T-helper 1 cell (primary cell): Measurements from ENCODE around the gene KRTAP10-6.

ENCODE experiments used
- DNase-seq, 5 donors: peaks; one replicate each; pipeline ENCODE4 v3.0.0-alpha.2; 2012 to 2020

KRTAP10-6 gene

DNA sequence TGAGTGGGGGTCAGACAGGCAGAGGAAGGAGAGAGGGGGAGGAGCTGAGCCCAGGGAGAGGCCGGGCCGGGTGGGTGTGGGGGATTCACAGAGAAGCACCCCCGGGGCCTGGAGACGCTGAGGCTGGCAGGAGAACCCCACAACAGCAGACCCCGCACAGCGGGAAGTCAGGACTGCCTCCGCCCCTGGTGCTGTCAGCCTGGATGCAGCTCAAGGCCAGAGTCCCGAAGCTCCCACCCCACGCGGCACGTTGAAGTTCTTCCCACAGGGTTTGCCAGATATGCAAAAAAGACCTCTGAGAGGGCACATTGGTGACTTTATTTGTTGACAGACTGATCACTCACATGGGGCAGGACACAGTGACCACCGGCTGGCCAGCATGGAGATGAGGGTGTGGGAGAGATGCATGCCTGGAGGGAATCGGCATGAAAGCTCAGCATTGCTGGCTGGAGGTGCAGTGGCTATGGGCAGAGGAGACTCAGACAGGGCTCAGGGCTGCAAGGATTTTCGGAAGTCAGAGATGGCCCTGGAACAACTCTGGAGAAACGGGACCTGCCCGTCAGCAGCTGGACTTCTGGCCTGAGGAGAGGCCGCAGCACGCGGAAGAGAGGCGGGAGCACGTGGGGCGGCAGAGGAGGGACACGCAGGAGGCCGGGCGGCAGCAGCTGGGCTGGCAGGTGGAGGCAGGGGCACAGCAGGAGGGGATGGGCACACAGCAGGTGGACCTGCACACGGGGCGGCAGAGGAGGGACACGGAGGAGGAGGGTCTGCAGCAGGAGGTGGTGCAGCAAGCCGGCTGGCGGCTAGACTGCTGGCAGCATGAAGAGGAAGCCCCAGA is 34.6 kb downstream of the KRTAP10-6 start:
- no peak for DNase-seq

DNA sequence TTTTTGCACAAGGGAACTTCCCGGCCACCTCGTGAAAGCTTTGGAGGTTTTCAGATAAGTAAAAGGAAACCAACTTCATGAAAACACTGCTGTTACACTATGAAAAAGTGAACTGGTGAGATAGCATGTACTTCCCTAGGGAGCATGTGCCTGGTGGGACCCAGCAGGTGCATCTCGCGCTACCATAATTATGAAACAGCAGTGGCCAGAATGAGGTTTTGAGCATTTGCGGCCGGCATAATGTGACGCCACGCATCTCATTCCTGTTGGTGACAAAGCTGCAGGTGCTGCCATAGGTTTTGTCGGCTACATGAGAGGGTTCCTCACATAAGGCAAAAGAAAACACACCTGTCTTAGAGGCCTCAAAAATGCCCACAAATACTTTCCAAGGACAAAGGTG is 35.4 kb downstream of the KRTAP10-6 start:
- DNase-seq, result no peak

DNA sequence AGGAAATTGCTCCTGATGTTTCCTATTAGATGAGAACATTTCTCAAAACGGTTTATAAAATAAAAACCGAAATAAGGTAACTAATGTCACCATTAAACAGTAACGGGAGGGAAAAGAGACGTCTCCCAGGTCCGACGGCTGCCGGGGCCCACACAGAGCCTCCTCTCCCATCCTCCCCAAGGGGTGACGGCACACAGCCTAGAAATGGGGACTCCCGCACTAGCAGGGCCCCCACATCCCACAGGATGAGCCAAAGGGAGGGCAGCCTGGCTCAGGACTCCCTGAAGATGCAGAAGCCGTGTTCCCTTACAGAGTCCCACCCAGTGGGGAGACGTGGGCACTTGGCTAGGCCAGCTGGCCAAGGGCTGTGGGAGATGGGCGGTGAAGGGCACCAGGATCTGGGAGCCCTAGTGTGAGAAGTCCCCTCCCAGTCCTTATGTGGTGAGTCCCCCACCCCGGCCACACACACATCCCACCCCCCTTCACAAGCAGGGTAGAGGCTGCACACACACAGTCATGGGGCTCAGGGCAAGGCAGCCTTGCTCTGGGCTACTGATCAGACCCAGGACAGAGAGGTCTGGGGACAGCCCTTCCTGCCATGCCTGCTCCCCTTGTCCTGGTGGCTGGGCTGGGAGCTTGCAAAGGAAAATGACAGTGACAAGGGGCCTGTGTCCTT is 37.0 kb downstream of the KRTAP10-6 start:
- DNase-seq, result peak in 1 of 5 donors; percentile 3

DNA sequence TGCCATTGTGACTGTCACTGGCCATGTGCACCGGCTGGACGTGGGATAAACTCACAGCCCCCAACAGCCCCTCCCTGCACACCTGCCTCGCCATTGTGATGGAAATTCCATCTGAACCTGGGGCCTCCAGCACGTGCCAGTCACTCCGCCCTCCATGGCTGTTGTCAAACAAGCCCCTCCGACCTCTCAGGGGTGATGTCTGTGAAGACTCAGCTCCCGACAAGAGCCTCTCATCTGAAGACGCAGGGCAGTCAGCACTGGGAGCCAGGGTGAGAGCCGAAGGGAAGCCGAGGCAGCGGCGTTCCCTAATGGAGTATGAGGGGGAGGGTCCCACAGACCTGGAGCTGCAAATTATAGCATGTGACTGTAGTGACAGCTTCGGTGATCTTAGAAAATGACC is 39.6 kb downstream of the KRTAP10-6 start:
- no peak for DNase-seq

DNA sequence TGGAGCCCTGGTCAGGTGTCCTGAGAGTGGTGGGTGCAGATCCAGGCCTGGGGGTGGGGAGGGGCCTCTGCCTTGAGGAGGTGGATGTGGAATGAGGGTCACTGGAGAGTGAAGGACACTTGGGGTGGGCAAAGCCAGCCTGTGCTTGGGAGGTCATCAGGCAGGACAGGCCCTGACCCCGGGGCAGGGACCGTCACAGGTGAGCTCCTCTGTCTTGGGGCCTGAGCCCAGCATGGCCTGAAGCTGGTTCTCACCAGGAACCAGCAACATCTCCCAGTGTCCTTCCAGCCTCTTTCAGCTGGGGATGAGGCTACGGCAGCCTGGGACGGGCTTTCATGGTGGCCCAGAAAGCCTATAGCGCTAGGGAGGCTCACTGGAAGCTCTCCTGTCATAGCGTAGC is 40.2 kb downstream of the KRTAP10-6 start:
- no peak for DNase-seq

DNA sequence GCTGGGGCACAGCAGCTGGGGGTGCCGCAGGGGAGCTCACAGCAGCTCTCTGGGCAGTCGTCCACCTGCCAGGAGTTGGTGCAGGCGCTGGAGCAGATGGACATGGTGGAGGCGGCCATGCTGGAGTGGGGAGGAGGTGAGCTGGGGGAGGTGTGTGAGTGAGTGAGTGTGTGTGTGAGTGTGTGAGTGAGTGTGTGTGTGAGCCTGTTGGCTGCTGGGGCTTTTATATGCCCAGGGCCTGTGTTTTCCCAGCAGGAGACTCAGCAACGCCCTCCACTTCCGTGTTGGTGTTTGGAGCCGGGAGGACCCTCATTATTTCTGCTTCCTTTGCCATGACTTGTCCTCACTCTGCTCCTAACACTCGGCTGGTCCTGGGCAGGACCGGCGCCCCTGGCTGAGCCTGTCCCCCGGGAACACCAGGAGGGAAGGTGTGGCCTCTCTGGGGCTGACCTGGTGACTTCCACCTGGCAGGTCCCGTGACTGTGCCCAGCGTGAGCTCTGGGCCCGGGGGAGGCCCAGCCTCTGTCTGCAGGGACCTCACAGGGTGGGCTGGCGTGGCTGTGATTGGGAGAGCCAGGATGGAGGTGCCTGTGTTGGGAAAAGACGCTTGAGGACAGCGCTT is 40.9 kb downstream of the KRTAP10-6 start, which contains the start of gene KRTAP10-2:
Gene KRTAP10-2, minus strand, starts transcription at position 166 of the 622 bp plus-strand sequence. Its CDS starts 47 bp downstream, at position 119.
- DNase-seq, result peak in 1 of 5 donors; percentile 4

DNA sequence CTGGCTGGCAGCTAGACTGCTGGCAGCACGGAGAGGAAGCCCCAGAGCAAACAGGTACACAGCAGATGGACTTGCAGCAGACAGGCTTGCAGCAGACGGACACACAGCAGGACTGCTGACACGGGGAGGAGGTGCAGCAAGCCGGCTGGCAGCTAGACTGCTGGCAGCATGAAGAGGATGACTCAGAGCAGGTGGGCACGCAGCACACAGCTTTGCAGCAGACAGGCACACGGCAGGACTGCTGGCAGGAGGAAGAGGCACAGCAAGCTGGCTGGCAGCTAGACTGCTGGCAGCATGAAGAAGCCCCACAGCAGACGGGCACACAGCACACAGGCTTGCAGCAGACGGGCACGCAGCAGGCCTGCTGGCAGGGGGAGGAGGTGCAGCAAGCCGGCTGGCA is 41.5 kb downstream of the KRTAP10-6 start:
- no peak for DNase-seq

DNA sequence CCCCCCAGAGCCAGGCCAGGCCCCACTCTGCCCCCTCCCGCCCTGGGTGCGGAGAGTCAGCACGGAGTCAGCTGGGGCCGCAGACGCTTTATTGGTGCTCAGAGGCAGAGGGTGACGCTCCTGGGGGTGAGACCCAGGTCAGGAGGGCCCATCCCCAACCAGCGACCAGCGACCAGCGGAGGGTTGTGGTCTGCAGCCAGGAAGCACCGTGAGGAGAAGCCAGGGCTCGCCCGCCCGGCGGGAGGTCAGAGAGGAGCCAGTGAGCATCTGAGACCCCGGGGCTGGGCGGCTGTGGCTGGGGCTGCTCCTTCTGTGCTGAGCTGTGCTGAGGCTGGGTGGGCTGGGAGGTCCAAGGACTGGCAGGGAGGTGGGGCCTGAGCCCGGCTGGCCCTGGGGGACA is 42.0 kb downstream of the KRTAP10-6 start:
- DNase-seq, result peak in 1 of 5 donors; percentile 12

DNA sequence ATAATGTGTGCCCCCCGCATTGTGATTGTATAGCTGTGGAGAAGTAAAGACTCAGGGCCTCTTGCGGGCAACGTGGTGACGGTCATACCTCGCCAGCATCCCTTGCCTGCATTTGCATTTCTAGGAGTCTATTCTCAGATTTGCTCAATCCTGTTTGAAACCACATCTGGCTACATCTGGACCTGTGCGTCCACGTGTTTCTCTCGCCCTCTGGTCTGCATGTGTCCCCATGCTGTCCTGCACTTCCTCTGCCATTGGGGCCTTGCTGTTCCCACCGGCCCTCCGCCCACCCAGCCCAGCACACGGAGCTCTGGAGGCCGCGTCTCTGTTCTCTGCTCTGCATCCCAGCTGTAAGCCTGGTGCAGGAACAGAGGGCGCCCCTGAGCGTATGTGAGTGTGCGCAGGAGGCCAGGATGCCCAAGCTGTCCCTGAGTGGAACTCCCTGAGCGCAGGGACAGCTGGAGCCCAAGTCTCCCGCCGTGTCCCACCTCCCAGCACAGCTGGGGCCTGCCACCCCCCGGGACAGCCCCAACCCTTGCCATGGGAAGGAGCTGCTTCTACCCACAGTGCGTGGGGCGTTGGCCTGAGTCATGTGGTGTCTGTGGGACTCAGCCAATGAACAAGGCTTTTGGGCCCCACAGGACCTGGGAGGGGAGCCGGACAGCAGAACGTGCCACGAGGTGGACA is 42.6 kb downstream of the KRTAP10-6 start:
- DNase-seq, result no peak

DNA sequence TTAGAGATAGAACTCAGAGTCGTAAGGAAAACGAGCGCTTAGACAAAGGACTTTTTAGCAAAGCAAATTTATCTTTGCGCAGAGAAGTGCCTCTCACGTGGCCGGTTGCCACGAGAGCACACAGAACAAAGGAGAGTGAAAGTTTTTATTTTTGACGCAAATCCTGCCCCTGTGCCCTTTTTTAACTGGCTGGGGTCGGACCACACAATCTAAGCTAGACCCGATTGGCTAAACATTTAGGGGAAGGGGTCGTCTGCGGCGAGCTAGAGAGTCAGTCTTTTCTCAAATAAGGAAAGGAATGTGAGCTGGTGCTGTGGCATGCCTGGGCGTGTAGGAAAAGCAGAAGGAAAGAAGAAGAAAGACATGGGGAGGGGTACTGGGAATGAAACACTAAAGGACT is 43.4 kb downstream of the KRTAP10-6 start:
- DNase-seq, result no peak

DNA sequence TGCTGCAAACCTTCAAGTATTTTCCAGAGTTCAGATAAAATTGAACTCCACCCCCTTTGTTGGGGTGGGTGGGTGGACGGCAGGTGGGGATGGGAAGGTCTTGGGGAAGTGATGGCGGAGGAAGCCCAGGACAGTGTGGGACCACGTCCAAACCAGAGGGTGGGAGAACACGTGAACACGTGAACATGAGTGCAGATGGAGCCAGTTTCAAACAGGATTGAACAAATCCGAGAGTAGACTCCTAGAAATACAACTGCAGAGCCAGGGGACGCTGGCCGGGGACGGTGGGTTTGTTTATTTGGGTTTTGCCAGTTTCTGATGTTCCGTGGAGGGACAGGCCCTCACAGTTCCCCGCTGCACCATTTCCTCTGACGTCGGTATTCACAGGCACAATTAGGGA is 43.9 kb downstream of the KRTAP10-6 start:
- no peak for DNase-seq

DNA sequence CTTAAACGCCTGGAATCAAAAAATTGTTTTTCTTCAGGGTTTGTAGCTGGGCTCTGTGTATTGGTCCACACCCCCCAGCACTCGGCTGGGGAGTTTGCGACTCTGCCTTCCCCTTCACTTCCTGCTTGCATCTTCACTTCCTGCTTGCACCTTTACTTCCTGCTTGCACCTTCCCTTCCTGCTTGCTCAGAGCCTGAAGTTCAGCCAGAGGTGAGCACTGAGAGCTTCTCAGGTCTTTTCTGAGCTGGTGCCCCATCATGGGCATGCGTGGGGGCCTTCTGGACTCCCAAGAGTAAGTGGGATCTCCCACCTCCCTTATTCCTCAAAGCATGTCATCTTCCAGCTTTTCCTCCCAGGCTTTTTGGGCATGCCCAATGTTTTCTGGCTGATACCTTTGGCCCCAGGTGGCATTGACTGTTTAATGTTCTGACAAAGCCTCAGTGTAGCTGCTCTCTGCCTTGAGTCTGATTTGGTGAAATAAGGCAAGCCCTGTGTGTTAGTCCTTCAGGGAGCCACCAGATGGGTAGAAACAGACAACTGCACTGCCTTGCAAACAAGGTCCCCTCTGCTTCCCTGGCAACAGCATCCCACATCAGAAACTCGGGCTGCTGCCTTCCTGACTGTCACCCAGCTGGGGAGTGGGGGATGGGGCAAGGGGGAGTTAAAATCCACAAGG is 44.5 kb downstream of the KRTAP10-6 start:
- peak in 3 of 5 donors; percentile 6 to 66 (median 8) for DNase-seq

DNA sequence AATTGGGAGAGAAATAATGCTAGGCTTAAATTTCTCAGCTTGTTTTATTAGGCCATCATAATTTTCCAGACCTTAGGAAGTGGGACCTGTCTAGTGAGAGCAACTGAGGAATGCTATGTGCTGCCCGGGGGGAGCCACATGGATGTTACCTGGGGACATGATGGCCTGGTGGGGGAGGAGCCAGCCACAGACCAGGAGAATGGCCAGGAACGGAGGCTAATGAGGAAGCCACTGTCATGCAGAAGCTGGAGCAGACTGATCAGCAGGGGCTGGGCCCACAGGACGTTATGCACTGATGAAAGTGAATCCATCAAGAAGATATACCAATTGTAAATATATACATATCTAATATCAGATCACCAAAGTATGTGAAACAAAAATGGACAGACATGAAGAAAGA is 47.7 kb downstream of the KRTAP10-6 start:
- DNase-seq, result no peak

DNA sequence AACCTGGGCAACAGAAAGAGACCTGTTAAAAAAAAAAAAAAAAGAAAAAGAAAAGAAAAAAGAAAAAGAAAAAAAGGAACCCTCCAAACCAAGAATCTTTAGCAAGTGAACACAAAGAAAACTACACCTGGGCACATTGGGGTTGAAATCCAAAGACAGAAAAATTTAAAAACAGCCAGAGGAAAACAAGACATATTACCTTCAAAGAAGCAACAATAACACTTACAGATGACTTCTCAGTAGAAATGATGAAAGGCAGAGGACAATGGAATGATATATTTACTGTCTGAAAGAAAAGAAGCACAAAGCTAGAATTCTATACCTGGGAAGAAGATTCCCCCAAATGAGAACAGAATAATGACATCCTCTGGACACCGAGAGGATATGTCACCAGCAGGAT is 49.6 kb downstream of the KRTAP10-6 start:
- no peak for DNase-seq
